HepG2 (cell line): ENCODE data around the gene CFD. TPM values are rescaled to one million over a fixed set of nuclear protein-coding genes. Genes with fewer than 3 reads are reported as not detected.
A peak's percentile ranks its signal among the peaks of the same experiment; 100 is the strongest.

Experiments used
- CCAR2 ChIP-seq: fragments of 200-400 bp; formaldehyde crosslinking; optimal IDR thresholded peaks from 2 replicates; pipeline ENCODE3; 2018; ENCODE audit warnings: low read depth, mild to moderate bottlenecking, low read length, moderate library complexity
- CERS6 ChIP-seq: sonication (generic); formaldehyde crosslinking; IDR thresholded peaks from 2 replicates; pipeline ENCODE4 v1.5.0; 2020; ENCODE audit warnings: missing genetic modification reagents
- MEIS1 ChIP-seq: sonication (generic); formaldehyde crosslinking; IDR thresholded peaks from 2 replicates; pipeline ENCODE4 v1.9.0; 2021; ENCODE audit warnings: mild to moderate bottlenecking, missing genetic modification reagents, moderate library complexity, borderline replicate concordance
- NFE2 ChIP-seq: sonication (generic); formaldehyde crosslinking; IDR thresholded peaks from 2 replicates; pipeline ENCODE4 v1.4.0; 2020; ENCODE audit warnings: missing genetic modification reagents
- RFX5 ChIP-seq: IDR thresholded peaks from 2 replicates; pipeline ENCODE4 v1.6.1; 2011; ENCODE audit warnings: low read depth, low read length, improper control_type of control experiment
- SMARCE1 ChIP-seq: fragments of 450-650 bp; IDR thresholded peaks from 2 replicates; pipeline ENCODE4 v1.6.1; 2017; ENCODE audit warnings: borderline replicate concordance
- SRY ChIP-seq: sonication (generic); formaldehyde crosslinking; IDR thresholded peaks from 2 replicates; pipeline ENCODE4 v1.8.0; 2022; ENCODE audit warnings: mild to moderate bottlenecking, missing genetic modification reagents
- THYN1 ChIP-seq: sonication (generic); formaldehyde crosslinking; IDR thresholded peaks from 2 replicates; pipeline ENCODE4 v1.8.1; 2023; ENCODE audit warnings: low read depth, mild to moderate bottlenecking, moderate library complexity, missing genetic modification reagents, borderline replicate concordance
- ZNF264 ChIP-seq: sonication (generic); formaldehyde crosslinking; IDR thresholded peaks from 2 replicates; pipeline ENCODE4 v1.4.0; 2020; ENCODE audit warnings: missing genetic modification reagents
- ZNF468 ChIP-seq: sonication (generic); formaldehyde crosslinking; IDR thresholded peaks from 2 replicates; pipeline ENCODE4 v1.8.0; 2022; ENCODE audit warnings: mild to moderate bottlenecking, moderate library complexity, missing genetic modification reagents
- ZNF564 ChIP-seq: sonication (generic); formaldehyde crosslinking; IDR thresholded peaks from 2 replicates; pipeline ENCODE4 v1.8.1; 2023; ENCODE audit warnings: mild to moderate bottlenecking, missing genetic modification reagents
- ZNF580 ChIP-seq: IDR thresholded peaks from 2 replicates; pipeline ENCODE4 v1.6.1; 2016; ENCODE audit warnings: low read depth, borderline replicate concordance
- ZNF674 ChIP-seq: sonication (generic); formaldehyde crosslinking; IDR thresholded peaks from 2 replicates; pipeline ENCODE4 v1.5.0; 2020; ENCODE audit warnings: low read depth, mild to moderate bottlenecking, missing genetic modification reagents
- ZNF703 ChIP-seq: sonication (generic); formaldehyde crosslinking; IDR thresholded peaks from 2 replicates; pipeline ENCODE4 v1.5.1; 2020; ENCODE audit warnings: missing genetic modification reagents, mild to moderate bottlenecking, moderate library complexity, borderline replicate concordance
- ZNF740 ChIP-seq: sonication (generic); formaldehyde crosslinking; IDR thresholded peaks from 2 replicates; pipeline ENCODE4 v1.4.0; 2020; ENCODE audit warnings: missing genetic modification reagents
- ZNF773 ChIP-seq: sonication (generic); formaldehyde crosslinking; IDR thresholded peaks from 2 replicates; pipeline ENCODE4 v1.4.0; 2020; ENCODE audit warnings: missing genetic modification reagents, borderline replicate concordance
- ZNF883 ChIP-seq: sonication (generic); formaldehyde crosslinking; IDR thresholded peaks from 2 replicates; pipeline ENCODE4 v1.5.1; 2020; ENCODE audit warnings: mild to moderate bottlenecking, missing genetic modification reagents; ENCODE audit errors: not compliant biosample characterization
- polyA plus RNA-seq, 8 experiments: library from polyadenylated mRNA; depleted of rRNA in 3 of 8; stranded (reverse) in 7 of 8; unstranded in 1 of 8; fragments of >200 nt; fragmentation: Illumina TruSeq in 4 of 8; extraction: Trizol in 4 of 8; gene quantifications; 2 replicates each; pipeline versions ENCODE4 v1.2.1 to v1.2.3, GENCODE V29; 2011 to 2016; ENCODE audit warnings: low read depth in 4 of 8, missing spikeins in 1 of 8, mixed read lengths in 1 of 8; ENCODE audit not compliant: insufficient read depth in 1 of 8
- total RNA-seq, 5 experiments: library from RNA; depleted of rRNA; stranded (reverse); fragments of >200 nt; fragmentation: Illumina TruSeq; extraction: Trizol; gene quantifications; 2 replicates each; pipeline ENCODE4 v1.2.3, GENCODE V29; 2016; ENCODE audit warnings: low read depth in 1 of 5
- TF ChIP-seq, protein P1 (sequence below): sonication (generic); formaldehyde crosslinking; IDR thresholded peaks from 2 replicates; pipeline ENCODE4 v1.4.0; 2020; ENCODE audit warnings: mild to moderate bottlenecking, low read depth, missing genetic modification reagents
- TF ChIP-seq, protein P2 (sequence below): sonication (generic); formaldehyde crosslinking; IDR thresholded peaks from 2 replicates; pipeline ENCODE4 v1.9.0; 2022; ENCODE audit warnings: low read depth, missing genetic modification reagents
- TF ChIP-seq, protein P3 (sequence below): sonication (generic); formaldehyde crosslinking; IDR thresholded peaks from 2 replicates; pipeline ENCODE4 v1.9.0; 2021; ENCODE audit warnings: missing genetic modification reagents, borderline replicate concordance

Gene CFD
- total and polyA plus RNA-seq, 2 of the 13 experiments (the other 11 are each of a cell fraction or from before 2014, with no cell fraction given), result 2.3 to 4.6 TPM

DNA sequence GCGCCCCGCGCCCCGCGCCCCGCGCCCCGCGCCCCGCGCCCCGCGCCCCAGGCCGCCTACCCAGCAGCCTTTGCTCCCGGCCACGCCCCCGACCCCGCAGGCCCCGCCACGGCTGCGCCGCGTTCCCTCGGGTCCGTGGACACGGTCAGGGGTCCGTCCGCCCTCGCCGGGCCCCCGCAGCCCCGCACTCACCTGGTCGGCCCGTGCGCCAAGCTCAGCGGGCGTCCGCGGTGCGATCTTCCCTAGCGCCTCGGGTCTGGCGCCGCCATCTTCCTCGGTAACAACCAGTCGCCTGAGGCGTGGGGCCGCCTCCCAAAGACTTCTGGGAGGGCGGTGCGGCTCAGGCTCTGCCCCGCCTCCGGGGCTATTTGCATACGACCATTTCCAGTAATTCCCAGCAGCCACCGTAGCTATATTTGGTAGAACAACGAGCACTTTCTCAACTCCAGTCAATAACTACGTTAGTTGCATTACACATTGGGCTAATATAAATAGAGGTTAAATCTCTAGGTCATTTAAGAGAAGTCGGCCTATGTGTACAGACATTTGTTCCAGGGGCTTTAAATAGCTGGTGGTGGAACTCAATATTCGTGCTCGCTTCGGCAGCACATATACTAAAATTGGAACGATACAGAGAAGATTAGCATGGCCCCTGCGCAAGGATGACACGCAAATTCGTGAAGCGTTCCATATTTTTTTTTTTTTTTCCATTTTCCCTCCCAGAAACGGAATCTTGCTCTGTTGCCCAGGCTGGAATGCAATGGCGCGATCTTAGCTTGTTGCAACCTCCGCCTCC lies 33.6 kb downstream of the CFD start, which contains the start of the genes MED16 and RNU6-9 (continued):
- TF ChIP-seq, protein P1, sequence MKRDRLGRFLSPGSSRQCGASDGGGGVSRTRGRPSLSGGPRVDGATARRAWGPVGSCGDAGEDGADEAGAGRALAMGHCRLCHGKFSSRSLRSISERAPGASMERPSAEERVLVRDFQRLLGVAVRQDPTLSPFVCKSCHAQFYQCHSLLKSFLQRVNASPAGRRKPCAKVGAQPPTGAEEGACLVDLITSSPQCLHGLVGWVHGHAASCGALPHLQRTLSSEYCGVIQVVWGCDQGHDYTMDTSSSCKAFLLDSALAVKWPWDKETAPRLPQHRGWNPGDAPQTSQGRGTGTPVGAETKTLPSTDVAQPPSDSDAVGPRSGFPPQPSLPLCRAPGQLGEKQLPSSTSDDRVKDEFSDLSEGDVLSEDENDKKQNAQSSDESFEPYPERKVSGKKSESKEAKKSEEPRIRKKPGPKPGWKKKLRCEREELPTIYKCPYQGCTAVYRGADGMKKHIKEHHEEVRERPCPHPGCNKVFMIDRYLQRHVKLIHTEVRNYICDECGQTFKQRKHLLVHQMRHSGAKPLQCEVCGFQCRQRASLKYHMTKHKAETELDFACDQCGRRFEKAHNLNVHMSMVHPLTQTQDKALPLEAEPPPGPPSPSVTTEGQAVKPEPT (CRISPR knock-in tag), result no peak
- TF ChIP-seq ZNF703 (CRISPR knock-in tag) (no peak), CCAR2 (no peak), ZNF564 (CRISPR knock-in tag) (no peak; the same call in 1 of the 2 replicates), ZNF883 (no peak), SRY (CRISPR knock-in tag) (peak; percentile 78; the same call in 1 of the 2 replicates), ZNF674 (CRISPR knock-in tag) (no peak), MEIS1 (CRISPR knock-in tag) (no peak), ZNF773 (CRISPR knock-in tag) (no peak), ZNF264 (CRISPR knock-in tag) (peak; percentile 84; the same call in 1 of the 2 replicates), ZNF468 (CRISPR knock-in tag) (no peak), RFX5 (no peak), NFE2 (CRISPR knock-in tag) (no peak), THYN1 (no peak), CERS6 (CRISPR knock-in tag) (no peak), ZNF580 (CRISPR knock-in tag) (no peak), ZNF740 (0 out of 2 replicates have a peak, but pooled peaks have one; percentile 49), SMARCE1 (no peak)
- TF ChIP-seq, protein P2, sequence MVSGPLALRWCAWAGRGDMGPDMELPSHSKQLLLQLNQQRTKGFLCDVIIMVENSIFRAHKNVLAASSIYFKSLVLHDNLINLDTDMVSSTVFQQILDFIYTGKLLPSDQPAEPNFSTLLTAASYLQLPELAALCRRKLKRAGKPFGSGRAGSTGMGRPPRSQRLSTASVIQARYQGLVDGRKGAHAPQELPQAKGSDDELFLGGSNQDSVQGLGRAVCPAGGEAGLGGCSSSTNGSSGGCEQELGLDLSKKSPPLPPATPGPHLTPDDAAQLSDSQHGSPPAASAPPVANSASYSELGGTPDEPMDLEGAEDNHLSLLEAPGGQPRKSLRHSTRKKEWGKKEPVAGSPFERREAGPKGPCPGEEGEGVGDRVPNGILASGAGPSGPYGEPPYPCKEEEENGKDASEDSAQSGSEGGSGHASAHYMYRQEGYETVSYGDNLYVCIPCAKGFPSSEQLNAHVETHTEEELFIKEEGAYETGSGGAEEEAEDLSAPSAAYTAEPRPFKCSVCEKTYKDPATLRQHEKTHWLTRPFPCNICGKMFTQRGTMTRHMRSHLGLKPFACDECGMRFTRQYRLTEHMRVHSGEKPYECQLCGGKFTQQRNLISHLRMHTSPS (CRISPR knock-in tag), result no peak
- TF ChIP-seq, protein P3, sequence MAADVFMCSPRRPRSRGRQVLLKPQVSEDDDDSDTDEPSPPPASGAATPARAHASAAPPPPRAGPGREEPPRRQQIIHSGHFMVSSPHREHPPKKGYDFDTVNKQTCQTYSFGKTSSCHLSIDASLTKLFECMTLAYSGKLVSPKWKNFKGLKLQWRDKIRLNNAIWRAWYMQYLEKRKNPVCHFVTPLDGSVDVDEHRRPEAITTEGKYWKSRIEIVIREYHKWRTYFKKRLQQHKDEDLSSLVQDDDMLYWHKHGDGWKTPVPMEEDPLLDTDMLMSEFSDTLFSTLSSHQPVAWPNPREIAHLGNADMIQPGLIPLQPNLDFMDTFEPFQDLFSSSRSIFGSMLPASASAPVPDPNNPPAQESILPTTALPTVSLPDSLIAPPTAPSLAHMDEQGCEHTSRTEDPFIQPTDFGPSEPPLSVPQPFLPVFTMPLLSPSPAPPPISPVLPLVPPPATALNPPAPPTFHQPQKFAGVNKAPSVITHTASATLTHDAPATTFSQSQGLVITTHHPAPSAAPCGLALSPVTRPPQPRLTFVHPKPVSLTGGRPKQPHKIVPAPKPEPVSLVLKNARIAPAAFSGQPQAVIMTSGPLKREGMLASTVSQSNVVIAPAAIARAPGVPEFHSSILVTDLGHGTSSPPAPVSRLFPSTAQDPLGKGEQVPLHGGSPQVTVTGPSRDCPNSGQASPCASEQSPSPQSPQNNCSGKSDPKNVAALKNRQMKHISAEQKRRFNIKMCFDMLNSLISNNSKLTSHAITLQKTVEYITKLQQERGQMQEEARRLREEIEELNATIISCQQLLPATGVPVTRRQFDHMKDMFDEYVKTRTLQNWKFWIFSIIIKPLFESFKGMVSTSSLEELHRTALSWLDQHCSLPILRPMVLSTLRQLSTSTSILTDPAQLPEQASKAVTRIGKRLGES (CRISPR knock-in tag), result no peak
